ENCODE data around the gene ITSN1. TPM values are rescaled to one million over a fixed set of nuclear protein-coding genes. Genes with fewer than 3 reads are reported as not detected.

The ITSN1 gene
- total RNA-seq, 2 donors from 2014 or later, result 2.5 to 2.9 TPM

DNA sequence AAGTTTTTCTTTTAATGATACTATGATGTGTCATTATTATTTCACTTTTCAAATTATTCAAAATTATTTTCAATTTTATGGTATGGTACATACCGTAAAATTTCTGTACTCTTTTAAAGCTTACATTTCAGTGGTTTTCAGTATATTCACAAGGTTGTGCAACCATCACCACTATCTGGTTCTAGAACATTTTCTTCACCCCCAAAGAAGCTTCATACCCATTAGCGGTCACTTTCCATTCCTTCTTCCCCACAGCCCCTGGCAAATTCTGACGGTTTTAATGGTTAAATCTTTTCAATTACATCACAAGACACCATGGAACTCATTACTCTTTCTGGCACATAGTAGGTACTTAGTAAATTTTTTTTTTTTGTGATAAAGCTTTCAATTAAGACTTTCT, 296.1 kb downstream of the ITSN1 start:
- peak overlapping the region; percentile 100 for H3K27ac Mint-ChIP-seq
- H3K36me3 Mint-ChIP-seq (ENCODE audit: low read depth), result peaks cover 5% of the 10 kb centered on the region
- peak overlapping the region; percentile 49 for H3K4me3 Mint-ChIP-seq
- no peak for ATAC-seq
- DNase-seq, result no peak
- no peaks in the 10 kb centered on the region for H3K27me3 Mint-ChIP-seq
- peaks cover 32% of the 10 kb centered on the region for H3K4me1 Mint-ChIP-seq
- no peaks in the 10 kb centered on the region for H3K9me3 ChIP-seq (ENCODE audit: control insufficient read depth, low read length, poor library complexity, severe bottlenecking)

DNA sequence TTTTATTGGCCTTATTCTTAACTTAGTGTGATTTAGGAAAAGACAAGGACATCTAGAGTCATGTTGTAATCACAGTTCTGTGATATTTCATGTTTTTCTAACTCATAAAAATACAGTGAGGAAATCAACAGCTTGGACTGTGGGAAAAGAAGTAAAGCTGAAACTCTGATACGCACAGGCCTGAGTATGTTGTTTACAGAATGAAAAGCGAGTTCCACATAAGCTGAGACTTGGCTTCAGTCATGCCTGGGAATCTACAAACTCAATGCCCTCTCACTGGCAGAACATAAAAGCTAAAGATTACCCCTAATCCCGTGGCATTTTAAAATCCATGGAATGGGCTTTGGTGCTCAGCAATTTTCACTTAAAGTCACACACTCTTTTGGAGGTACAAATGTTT, 296.9 kb downstream of the ITSN1 start:
- Mint-ChIP-seq H3K4me1 (peaks cover 32% of the 10 kb centered on the region), H3K36me3 (ENCODE audit: low read depth) (peaks cover 5% of the 10 kb centered on the region), H3K4me3 (peak overlapping the region; percentile 10), H3K27me3 (no peaks in the 10 kb centered on the region), H3K27ac (peak overlapping the region; percentile 100)
- H3K9me3 ChIP-seq (ENCODE audit: control insufficient read depth, low read length, poor library complexity, severe bottlenecking), result no peaks in the 10 kb centered on the region
- DNase-seq, result no peak
- no peak for ATAC-seq

DNA sequence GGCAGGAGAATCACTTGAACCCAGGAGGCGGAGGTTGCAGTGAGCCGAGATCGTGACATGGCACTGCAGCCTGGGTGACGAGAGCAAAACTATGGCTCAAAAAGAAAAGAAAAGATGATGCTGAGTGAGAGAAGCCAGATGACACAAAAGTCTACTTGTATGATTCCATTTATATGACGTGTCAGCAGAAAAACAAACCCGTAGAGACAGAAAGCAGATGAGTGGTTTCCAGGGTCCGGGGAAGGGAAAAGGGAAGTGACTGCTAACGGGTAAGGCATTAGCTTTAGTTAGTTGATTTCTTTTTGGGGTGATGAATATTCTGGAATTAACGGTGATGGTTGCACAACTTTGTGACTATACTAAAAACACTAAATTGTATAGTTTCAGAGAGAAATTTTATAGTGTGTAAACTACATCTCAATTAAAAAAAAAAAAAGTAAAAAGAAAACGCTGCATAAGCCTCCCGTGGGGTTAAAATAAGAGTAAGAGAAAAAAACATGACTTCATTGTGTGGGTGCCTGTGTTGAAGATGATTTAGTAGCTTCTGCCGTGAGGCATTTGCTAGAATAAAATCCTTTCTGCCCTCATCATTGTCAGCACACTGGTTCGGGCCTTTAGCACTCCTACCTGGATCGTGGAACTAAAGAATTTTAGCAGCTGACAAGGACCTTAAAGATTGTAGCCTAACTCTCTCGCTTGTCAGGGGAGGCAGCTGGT, 298.0 kb downstream of the ITSN1 start:
- DNase-seq (no peak), ATAC-seq (no peak)
- H3K36me3 Mint-ChIP-seq (ENCODE audit: low read depth), result peaks cover 5% of the 10 kb centered on the region
- peaks cover 31% of the 10 kb centered on the region for H3K4me1 Mint-ChIP-seq
- no peaks in the 10 kb centered on the region for H3K27me3 Mint-ChIP-seq
- no peak overlapping the region for H3K4me3 Mint-ChIP-seq
- peak overlapping the region; percentile 100 for H3K27ac Mint-ChIP-seq
- no peaks in the 10 kb centered on the region for H3K9me3 ChIP-seq (ENCODE audit: control insufficient read depth, low read length, poor library complexity, severe bottlenecking)

DNA sequence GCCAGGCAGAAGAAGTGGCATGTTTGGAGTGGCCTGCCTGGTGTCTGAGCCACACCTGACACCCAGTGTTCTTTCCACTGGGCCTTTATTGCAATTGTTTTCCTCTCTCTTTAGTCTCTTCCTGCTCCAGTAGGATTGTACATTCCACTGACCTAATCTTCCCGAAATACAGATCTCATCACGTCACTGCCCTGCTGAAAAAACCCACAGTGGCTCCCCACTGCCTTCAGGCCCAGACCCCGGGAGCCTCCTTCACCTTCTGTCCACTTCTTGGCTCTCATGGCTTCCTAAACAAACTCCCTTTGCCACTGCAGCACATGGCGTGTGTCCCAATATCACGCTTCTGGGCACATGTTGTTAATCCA, 298.6 kb downstream of the ITSN1 start:
- H3K36me3 Mint-ChIP-seq (ENCODE audit: low read depth), result peaks cover 5% of the 10 kb centered on the region
- peak overlapping the region; percentile 100 for H3K27ac Mint-ChIP-seq
- no peaks in the 10 kb centered on the region for H3K9me3 ChIP-seq (ENCODE audit: control insufficient read depth, low read length, poor library complexity, severe bottlenecking)
- H3K4me3 Mint-ChIP-seq, result peak overlapping the region; percentile 56
- DNase-seq, result no peak
- ATAC-seq, result no peak
- peaks cover 31% of the 10 kb centered on the region for H3K4me1 Mint-ChIP-seq
- H3K27me3 Mint-ChIP-seq, result no peaks in the 10 kb centered on the region

DNA sequence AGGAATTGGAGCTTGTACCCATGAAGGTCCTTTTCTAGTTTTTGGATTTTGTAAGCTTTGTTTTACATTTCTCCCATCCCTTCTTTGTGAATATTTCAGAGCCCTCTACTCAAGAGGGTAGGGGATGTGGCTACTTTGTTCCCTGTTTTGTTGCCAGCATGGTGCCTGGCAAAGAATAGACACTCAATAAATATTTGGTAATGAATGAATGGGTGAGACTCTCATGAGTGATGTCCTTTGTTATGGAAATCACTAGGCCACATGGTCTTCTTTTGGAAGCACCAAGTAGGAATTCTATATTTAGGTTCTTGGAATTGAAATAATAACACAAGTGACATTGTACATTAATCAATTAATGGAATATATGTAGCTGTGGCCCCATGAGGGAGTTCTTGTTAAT, 300.1 kb downstream of the ITSN1 start:
- H3K9me3 ChIP-seq (ENCODE audit: control insufficient read depth, low read length, poor library complexity, severe bottlenecking), result no peaks in the 10 kb centered on the region
- no peak for ATAC-seq
- Mint-ChIP-seq H3K36me3 (ENCODE audit: low read depth) (peaks cover 5% of the 10 kb centered on the region), H3K27me3 (no peaks in the 10 kb centered on the region), H3K4me1 (peaks cover 37% of the 10 kb centered on the region), H3K4me3 (peak overlapping the region; percentile 15), H3K27ac (no peak overlapping the region)
- DNase-seq, result no peak

DNA sequence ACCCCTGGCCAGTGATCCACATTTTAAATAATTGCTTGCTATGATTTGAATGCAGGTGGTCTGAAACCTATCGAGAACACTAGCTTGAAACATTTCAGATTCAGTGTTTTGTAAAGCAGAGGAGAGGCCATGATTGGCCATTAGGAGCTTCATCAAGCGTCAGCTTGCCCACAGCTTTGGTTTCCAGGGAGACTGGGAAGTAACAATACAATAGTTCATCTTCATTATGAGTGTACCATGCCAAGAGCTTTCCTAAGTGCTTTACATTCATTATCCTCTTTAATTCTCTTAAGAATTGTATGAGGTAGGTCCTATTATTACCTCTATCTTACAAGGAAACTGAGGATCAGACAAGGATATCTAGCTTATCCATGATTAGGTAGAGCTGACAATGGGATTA, 301.0 kb downstream of the ITSN1 start:
- Mint-ChIP-seq H3K4me3 (no peak overlapping the region), H3K36me3 (ENCODE audit: low read depth) (peaks cover 5% of the 10 kb centered on the region), H3K27ac (no peak overlapping the region), H3K27me3 (no peaks in the 10 kb centered on the region), H3K4me1 (peaks cover 44% of the 10 kb centered on the region)
- DNase-seq (no peak), ATAC-seq (no peak)
- no peaks in the 10 kb centered on the region for H3K9me3 ChIP-seq (ENCODE audit: control insufficient read depth, low read length, poor library complexity, severe bottlenecking)

DNA sequence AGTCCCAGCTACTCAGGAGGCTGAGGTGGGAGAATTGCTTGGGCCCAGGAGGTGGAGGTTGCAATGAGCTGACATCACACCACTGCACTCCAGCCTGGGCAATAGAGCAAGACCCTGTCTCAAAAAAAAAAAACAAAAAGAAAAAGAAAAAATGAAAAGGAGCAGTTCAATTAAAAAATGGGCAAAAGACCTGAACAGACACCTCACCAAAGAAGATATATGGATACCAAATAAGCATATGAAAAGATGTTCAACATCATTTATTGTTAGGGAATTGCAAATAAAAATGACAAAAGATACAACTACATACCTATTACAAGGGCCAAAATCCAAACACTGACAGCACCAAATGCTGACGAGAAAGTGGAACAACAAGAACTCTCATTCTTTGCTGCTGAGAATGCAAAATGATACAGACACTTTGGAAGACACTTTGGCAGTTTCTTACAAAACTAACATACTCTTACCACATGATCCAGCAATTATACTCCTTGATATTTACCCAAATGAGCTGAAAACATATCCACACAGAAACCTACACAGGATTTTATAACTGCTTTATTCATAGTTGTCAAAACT, 302.0 kb downstream of the ITSN1 start:
- peaks cover 49% of the 10 kb centered on the region for H3K4me1 Mint-ChIP-seq
- no peak overlapping the region for H3K4me3 Mint-ChIP-seq
- DNase-seq (no peak), ATAC-seq (no peak)
- no peaks in the 10 kb centered on the region for H3K27me3 Mint-ChIP-seq
- H3K36me3 Mint-ChIP-seq (ENCODE audit: low read depth), result peaks cover 5% of the 10 kb centered on the region
- H3K9me3 ChIP-seq (ENCODE audit: control insufficient read depth, low read length, poor library complexity, severe bottlenecking), result no peaks in the 10 kb centered on the region
- peak overlapping the region; percentile 98 for H3K27ac Mint-ChIP-seq

DNA sequence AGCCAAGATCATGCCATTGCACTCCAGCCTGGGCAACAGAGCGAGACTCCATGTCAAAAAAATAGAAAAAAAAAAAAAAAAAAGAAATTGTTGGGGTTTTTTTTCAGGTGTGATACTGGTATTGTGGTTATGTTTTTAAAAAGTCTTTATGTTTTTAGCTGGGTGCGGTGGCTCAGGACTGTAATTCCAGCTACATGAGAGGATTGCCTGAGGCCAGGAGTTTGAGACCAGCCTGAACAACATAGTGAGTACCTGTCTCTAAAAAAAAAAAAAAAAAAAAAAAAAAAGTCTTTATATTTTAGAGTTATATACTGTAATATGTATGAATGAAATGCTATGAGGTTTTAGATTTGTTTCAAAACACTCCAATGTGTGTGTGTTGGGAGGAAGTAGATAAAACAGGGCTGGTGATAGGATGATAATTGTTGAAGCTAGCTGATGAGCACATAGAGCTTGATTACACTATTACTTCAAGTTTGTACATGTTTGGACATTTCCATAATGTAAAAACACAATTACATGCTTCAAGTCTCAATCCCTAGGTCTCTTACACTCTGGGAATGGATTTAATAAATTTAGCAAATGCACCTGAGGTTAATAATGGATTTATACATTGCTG, 303.5 kb downstream of the ITSN1 start:
- no peak for ATAC-seq
- DNase-seq, result no peak
- H3K27me3 Mint-ChIP-seq, result no peaks in the 10 kb centered on the region
- H3K4me3 Mint-ChIP-seq, result peak overlapping the region; percentile 88
- peaks cover 57% of the 10 kb centered on the region for H3K4me1 Mint-ChIP-seq
- H3K36me3 Mint-ChIP-seq (ENCODE audit: low read depth), result peaks cover 2% of the 10 kb centered on the region
- peak overlapping the region; percentile 98 for H3K27ac Mint-ChIP-seq
- no peaks in the 10 kb centered on the region for H3K9me3 ChIP-seq (ENCODE audit: control insufficient read depth, low read length, poor library complexity, severe bottlenecking)

DNA sequence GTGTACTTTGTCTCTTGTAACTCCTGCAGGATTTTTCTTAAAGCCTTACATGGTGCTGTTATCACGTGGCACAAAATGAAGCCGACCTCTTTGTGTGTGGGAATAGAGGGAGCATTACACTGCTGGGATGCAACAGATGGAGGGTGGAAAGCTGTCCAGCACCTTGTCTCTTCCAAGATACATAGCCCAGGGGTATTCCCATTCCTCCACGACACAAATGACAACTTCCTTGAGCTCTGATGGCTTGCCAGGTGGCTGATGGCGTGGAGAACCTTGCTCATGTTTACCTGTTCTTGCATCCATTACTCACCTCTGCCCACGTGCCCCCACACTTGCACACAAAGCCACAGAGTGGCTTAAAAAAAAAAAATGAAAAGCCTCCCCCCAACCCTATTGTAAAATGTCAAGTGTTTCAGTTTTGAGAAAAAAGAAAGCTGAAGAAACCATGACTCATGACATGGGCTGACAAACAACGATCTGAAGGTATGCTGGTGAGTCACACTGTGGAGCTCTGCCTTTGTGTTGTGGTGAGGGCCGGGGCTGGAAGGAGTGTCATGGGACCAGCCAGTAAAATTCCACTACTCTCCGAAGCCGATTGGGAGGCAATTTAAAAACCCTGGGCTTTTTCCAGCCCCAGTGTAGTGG, 305.3 kb downstream of the ITSN1 start:
- H3K4me3 Mint-ChIP-seq, result peak overlapping the region; percentile 88
- ATAC-seq (peak; percentile 75), DNase-seq (peak; percentile 61 to 85 (median 67))
- no peaks in the 10 kb centered on the region for H3K9me3 ChIP-seq (ENCODE audit: control insufficient read depth, low read length, poor library complexity, severe bottlenecking)
- no peaks in the 10 kb centered on the region for H3K27me3 Mint-ChIP-seq
- no peaks in the 10 kb centered on the region for H3K36me3 Mint-ChIP-seq (ENCODE audit: low read depth)
- H3K27ac Mint-ChIP-seq, result peak overlapping the region; percentile 98
- peaks cover 62% of the 10 kb centered on the region for H3K4me1 Mint-ChIP-seq

DNA sequence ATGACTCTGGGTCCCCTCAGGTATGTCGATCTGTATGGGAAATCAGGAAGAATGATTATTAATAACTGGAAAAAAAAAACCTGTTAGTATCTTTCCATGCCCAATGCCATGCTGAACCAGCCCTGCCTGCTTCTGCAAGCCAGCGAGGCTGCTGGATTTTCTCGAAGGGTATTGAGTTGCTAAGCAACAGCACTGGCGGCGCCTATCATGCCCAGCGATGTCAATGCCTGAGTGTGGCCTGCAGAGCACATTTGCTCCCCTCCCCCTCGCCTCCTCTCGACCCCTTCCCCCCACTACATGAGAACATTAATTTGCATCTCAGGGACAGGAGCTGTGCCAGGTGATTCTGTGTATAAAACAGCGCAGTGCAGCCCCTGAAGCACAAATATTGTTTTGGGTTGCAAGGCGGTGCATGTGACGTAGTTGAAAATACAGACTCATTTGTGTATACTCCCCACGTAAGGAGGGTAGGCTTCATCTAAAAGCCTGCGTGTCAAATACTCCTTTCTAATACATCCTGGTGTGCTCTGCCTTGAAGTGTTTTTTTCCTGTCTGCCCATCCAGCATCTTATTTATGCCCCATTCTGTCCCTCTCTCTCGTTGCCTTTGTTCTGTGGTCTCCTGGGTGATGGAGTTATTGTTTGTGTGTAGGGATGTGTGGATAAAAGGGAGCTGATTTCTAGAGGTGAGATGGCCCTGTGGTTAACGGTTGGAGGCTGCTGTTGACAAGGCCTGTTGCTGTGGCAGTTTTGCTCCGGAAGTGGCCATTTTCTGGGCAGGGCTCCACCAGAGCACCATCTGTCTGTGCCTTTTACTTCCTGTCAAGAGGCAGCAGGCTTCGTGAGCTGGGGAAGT, 306.0 kb downstream of the ITSN1 start:
- peak overlapping the region; percentile 88 for H3K4me3 Mint-ChIP-seq
- H3K27ac Mint-ChIP-seq, result peak overlapping the region; percentile 98
- H3K9me3 ChIP-seq (ENCODE audit: control insufficient read depth, low read length, poor library complexity, severe bottlenecking), result no peaks in the 10 kb centered on the region
- H3K4me1 Mint-ChIP-seq, result peaks cover 61% of the 10 kb centered on the region
- ATAC-seq (peak; percentile 69), DNase-seq (peak; percentile 50 to 73 (median 71))
- no peaks in the 10 kb centered on the region for H3K36me3 Mint-ChIP-seq (ENCODE audit: low read depth)
- no peaks in the 10 kb centered on the region for H3K27me3 Mint-ChIP-seq

DNA sequence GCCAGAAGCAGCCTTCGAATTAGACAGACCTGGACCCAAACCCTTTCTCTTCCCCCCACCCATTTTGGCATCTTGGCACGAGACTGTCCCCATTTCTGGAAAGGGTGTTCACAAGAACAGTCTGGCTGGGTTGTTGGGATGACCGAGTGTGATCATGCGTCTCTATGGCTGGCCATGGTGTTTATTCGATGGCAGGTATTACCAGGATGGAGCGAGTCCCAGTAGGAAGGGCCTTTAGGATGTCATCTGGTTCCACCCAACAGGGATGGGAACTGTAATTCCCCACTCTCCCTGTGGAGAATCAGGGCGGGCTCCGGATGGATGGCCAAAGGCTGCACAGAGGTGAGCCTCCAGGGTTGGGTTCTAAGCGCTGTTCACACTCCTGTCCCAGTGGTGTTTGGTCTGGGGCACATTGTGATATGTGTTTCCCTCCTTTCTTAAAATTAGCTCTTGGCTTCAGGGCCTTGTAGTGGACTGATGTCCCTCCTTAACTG, 306.7 kb downstream of the ITSN1 start:
- DNase-seq (no peak), ATAC-seq (no peak)
- Mint-ChIP-seq H3K27ac (peak overlapping the region; percentile 98), H3K27me3 (no peaks in the 10 kb centered on the region), H3K4me3 (peak overlapping the region; percentile 88), H3K4me1 (peaks cover 61% of the 10 kb centered on the region), H3K36me3 (ENCODE audit: low read depth) (no peaks in the 10 kb centered on the region)
- H3K9me3 ChIP-seq (ENCODE audit: control insufficient read depth, low read length, poor library complexity, severe bottlenecking), result no peaks in the 10 kb centered on the region

Measured in T-helper 17 cell (primary cell).